Kidney epithelial cell (primary cell): ENCODE results near the gene KMT2B. TPM values are rescaled to one million over a fixed set of nuclear protein-coding genes. Genes with fewer than 3 reads are reported as not detected.

Experiments used
- DNase-seq: peaks from one replicate; pipeline ENCODE4 v3.0.0-alpha.2; 2010; ENCODE audit warnings: low read depth
- H3K27me3 ChIP-seq: 2 replicates; pipeline ENCODE4 v1.6.0; 2011; ENCODE audit warnings: low read length; ENCODE audit not compliant: control insufficient read depth, insufficient read depth
- H3K36me3 ChIP-seq: 2 replicates; pipeline ENCODE4 v1.5.1; 2011; ENCODE audit warnings: low read length; ENCODE audit not compliant: control insufficient read depth, insufficient read depth
- H3K4me3 ChIP-seq: 2 replicates; pipeline ENCODE4 v1.5.1; 2011; ENCODE audit warnings: low read depth, mild to moderate bottlenecking, control low read depth, low read length
- total RNA-seq: library from RNA; depleted of rRNA; stranded (reverse); fragments of >200 nt; gene quantifications from 2 replicates; pipeline ENCODE4 v1.2.3, GENCODE V29; 2015
- TF ChIP-seq, protein P1 (sequence below): IDR thresholded peaks from 2 replicates; pipeline ENCODE4 v1.5.1; 2011; ENCODE audit warnings: mild to moderate bottlenecking, moderate library complexity, low read length, control low read depth, inconsistent platforms; ENCODE audit not compliant: insufficient read depth, poor library complexity, severe bottlenecking

Gene KMT2B
- total RNA-seq, 1 donor from 2014 or later: 18.4 TPM

DNA sequence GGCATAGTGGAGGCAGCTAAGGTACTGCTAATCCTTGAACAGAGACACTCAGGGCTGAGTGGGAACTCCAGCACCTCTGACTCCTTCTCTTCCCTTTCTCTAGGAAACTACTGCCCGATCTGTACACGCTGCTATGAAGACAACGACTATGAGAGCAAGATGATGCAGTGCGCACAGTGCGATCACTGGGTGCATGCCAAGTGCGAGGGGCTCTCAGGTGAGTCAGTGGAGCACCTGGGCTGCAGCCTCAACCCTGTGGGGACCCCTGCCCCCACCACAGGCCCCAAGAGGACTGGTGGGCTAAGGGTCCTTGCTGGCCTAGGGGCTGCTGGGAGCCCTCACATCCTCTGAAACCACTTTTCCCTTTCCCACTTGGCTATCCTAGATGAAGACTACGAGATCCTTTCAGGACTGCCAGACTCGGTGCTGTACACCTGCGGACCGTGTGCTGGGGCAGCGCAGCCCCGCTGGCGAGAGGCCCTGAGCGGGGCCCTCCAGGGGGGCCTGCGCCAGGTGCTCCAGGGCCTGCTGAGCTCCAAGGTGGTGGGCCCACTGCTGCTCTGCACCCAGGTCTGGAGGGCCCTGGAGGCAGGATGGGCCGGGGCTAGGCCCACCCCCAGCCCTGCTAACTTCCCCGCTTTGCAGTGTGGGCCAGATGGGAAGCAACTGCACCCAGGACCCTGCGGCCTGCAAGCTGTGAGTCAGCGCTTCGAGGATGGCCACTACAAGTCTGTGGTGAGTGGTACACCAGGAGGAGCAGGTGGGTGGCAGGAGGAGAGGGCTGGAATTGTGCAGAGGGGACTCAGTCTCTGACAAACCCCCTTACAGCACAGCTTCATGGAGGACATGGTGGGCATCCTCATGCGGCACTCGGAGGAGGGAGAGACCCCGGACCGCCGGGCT lies 9.5 kb downstream of the KMT2B start:
- DNase-seq: no peak
- H3K36me3 ChIP-seq: peaks cover 9% of the 10 kb centered on the region
- TF ChIP-seq, protein P1, sequence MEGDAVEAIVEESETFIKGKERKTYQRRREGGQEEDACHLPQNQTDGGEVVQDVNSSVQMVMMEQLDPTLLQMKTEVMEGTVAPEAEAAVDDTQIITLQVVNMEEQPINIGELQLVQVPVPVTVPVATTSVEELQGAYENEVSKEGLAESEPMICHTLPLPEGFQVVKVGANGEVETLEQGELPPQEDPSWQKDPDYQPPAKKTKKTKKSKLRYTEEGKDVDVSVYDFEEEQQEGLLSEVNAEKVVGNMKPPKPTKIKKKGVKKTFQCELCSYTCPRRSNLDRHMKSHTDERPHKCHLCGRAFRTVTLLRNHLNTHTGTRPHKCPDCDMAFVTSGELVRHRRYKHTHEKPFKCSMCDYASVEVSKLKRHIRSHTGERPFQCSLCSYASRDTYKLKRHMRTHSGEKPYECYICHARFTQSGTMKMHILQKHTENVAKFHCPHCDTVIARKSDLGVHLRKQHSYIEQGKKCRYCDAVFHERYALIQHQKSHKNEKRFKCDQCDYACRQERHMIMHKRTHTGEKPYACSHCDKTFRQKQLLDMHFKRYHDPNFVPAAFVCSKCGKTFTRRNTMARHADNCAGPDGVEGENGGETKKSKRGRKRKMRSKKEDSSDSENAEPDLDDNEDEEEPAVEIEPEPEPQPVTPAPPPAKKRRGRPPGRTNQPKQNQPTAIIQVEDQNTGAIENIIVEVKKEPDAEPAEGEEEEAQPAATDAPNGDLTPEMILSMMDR: no peak

DNA sequence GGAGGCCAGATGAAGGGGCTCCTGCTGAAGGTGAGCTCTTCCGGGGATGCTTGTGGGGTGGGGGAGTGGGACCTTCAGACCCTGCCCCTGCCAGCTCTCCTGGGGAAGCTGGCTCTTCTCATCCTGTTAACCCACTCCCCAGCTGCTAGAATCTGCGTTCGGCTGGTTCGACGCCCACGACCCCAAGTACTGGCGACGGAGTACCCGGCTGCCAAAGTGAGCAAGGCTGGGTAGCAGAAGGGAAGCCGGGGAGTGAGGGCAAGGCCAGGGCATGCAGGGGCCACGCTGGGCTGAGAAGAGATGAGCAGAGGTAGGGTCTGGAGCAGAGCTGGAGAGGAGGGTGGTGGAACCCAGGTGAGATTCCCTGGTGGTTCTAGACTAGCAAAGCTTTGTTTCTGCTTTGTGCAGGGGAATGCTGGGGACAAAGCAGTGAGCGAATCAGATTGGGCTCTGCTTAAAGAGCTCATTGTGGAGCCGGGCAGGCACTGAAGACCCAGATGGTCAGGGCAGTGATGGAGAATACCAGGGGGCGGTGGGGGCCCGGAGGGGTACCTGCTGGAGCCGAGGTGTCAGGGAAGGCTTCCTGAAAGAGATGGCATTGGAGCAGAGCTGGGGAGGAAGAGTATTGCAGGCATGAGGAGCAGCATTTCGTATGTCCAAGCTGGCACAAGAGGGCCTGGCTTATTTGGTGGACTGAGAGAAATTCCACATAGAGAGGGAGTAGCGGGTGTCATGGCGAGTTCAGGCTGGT lies 10.3 kb downstream of the KMT2B start:
- Histone ChIP-seq H3K36me3 (peaks cover 8% of the 10 kb centered on the region), H3K4me3 (no peak overlapping the region), H3K27me3 (no peaks in the 10 kb centered on the region)
- TF ChIP-seq, protein P1: no peak
- no peak for DNase-seq

More for the DNA sequence above, 9.5 kb downstream of the KMT2B start:
- no peak overlapping the region for H3K4me3 ChIP-seq
- H3K27me3 ChIP-seq: no peaks in the 10 kb centered on the region

DNA sequence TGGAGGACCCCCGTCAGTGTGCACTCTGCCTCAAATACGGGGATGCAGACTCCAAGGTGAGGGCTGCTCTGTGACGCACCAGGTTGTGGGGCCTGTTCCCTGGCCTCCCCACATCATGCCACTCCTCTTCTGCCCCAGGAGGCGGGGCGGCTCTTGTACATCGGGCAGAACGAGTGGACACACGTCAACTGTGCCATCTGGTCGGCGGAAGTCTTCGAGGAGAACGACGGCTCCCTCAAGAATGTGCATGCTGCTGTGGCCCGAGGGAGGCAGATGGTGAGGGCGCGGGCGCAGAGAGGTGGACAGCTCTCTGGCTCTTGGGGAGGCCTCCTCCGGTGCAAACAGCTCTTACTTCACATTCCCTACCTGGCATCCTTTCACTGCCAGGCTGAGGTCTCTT lies 11.2 kb downstream of the KMT2B start:
- Histone ChIP-seq H3K36me3 (peaks cover 8% of the 10 kb centered on the region), H3K27me3 (no peaks in the 10 kb centered on the region), H3K4me3 (no peak overlapping the region)
- DNase-seq: no peak
- TF ChIP-seq, protein P1: no peak

DNA sequence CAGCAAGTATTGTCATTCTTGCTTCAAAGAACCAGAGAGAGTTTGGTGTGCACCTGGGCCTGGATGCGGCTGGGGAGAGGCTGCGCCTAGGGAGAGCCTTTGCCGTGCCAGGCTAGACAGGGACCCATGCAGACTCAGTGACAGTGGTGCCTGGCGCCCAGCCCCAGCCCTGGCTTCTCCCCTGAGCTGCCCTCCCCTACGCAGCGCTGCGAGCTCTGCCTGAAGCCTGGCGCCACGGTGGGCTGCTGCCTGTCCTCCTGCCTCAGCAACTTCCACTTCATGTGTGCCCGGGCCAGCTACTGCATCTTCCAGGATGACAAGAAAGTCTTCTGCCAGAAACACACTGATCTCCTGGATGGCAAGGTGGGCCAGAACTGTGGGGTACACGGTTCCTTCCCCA lies 12.0 kb downstream of the KMT2B start:
- peaks cover 8% of the 10 kb centered on the region for H3K36me3 ChIP-seq
- TF ChIP-seq, protein P1: no peak
- H3K27me3 ChIP-seq: no peaks in the 10 kb centered on the region
- DNase-seq: no peak
- no peak overlapping the region for H3K4me3 ChIP-seq

DNA sequence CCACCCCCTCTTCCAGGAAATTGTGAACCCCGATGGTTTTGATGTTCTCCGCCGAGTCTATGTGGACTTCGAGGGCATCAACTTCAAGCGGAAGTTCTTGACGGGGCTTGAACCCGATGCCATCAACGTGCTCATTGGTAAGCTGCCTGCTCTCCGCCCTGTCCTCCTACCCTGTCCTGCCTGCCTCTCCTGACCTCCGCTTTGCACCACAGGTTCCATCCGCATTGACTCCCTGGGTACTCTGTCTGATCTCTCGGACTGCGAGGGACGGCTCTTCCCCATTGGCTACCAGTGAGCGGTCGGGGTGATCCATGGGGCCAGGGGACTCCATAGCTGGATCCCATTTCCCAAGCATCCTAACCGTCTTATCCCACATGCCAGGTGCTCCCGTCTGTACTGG lies 12.5 kb downstream of the KMT2B start:
- no peak overlapping the region for H3K4me3 ChIP-seq
- no peaks in the 10 kb centered on the region for H3K27me3 ChIP-seq
- peaks cover 8% of the 10 kb centered on the region for H3K36me3 ChIP-seq
- no peak for DNase-seq
- TF ChIP-seq, protein P1: no peak
